Peyer's patch (tissue), 4 donors: ENCODE results near the gene TRMT61A.

Experiments used
- CTCF ChIP-seq, 6 experiments: fragments of 450-650 bp in 4 of 6; fragments of 200-600 bp in 2 of 6; sonication (generic) in 1 of 6; IDR thresholded peaks; one replicate each; pipeline ENCODE4 v1.5.1; 2017 to 2019; ENCODE audit warnings: antibody characterized with exemption in 6 of 6, mild to moderate bottlenecking in 3 of 6, moderate library complexity in 1 of 6
- POLR2A ChIP-seq, 2 donors: fragments of 450-650 bp; IDR thresholded peaks; one replicate each; pipeline ENCODE4 v1.5.1; 2017; ENCODE audit warnings: antibody characterized with exemption in 2 of 2, mild to moderate bottlenecking in 2 of 2, moderate library complexity in 2 of 2

GRCh38 chr14:103530390-103530789 is 1.4 kb downstream of the TRMT61A start:
- no peak for TF ChIP-seq CTCF (IDR thresholded peaks at IDR 0.05)
- no peak for TF ChIP-seq POLR2A (IDR thresholded peaks at IDR 0.05)
